Measurements from ENCODE around the gene ZNF678. TPM values are rescaled to one million over a fixed set of nuclear protein-coding genes. Genes with fewer than 3 reads are reported as not detected.

Gene ZNF678
- total and polyA plus RNA-seq, 2 of the 8 experiments (the other 6 are each of a cell fraction or from before 2014, with no cell fraction given), result 6.9 to 28.3 TPM

GRCh38 chr1:227546059-227546458, 17.3 kb upstream of the ZNF678 start:
- H3K14ac ChIP-seq (ENCODE audit: insufficient read length), result no peak overlapping the region
- H3K23me2 ChIP-seq (ENCODE audit: low read depth, low read length), result peaks cover 7% of the 10 kb centered on the region; the same call in 1 of the 2 replicates
- H4K5ac ChIP-seq (ENCODE audit: insufficient read length, low read depth, low read length), result no peak overlapping the region
- peaks cover 0 to 6% (median 0%) of the 10 kb centered on the region in 4 experiments; a peak in 2 of 7 replicates for H3K4me1 ChIP-seq (replicated peaks in 1 of 4; ENCODE audit: control insufficient read depth in 3 of 4, insufficient read depth in 4 of 4, low read length in 3 of 4)
- H3K4ac ChIP-seq (replicated peaks; ENCODE audit: insufficient read length, low read depth, low read length), result no peak overlapping the region
- no peaks in the 10 kb centered on the region for H3K79me2 ChIP-seq (ENCODE audit: control insufficient read depth in 1 of 2, insufficient read depth in 2 of 2, low read length in 2 of 2)
- DNase-seq (ENCODE audit: low read depth in 1 of 2, low spot score in 2 of 2) (no peak), FAIRE-seq (no peak)
- no peak overlapping the region for H2BK12ac ChIP-seq (ENCODE audit: low read depth, low read length)
- H3K27ac ChIP-seq (ENCODE audit: low read depth, low read length), result no peak overlapping the region
- POLR2A ChIA-PET (ENCODE audit: partially characterized antibody), result no interaction called here
- H2BK120ac ChIP-seq (replicated peaks; ENCODE audit: low read depth, low read length), result no peak overlapping the region
- H4K91ac ChIP-seq (replicated peaks; ENCODE audit: insufficient read length, low read length), result no peak overlapping the region
- WGBS, 2 experiments (ENCODE audit: extremely low coverage in 1 of 2, insufficient coverage in 1 of 2, insufficient read length in 1 of 2, insufficient replicate concordance in 2 of 2, low coverage in 1 of 2, low lambda C conversion rate in 2 of 2, missing lambda C conversion rate in 1 of 2), result 95% methylated on average over 5 of the region's 5 CpGs; no CpG with 5 or more reads in 1 of the 2 experiments
- H2BK15ac ChIP-seq (ENCODE audit: low read length), result no peak overlapping the region
- CTCF ChIA-PET (ENCODE audit: partially characterized antibody), result interaction anchor here (0.6 to 1.3 kb wide), 3 partner anchors 18 to 184 kb away, joined by 3 read pairs; partner anchors contain the start of gene ZNF678
- peaks cover 2 to 9% (median 8%) of the 10 kb centered on the region in 4 experiments; a peak in 6 of 7 replicates for H3K27me3 ChIP-seq (replicated peaks in 1 of 4; ENCODE audit: control insufficient read depth in 3 of 4, extremely low read depth in 1 of 4, insufficient read depth in 3 of 4, low read length in 3 of 4)
- no peaks in the 10 kb centered on the region for H3K36me3 ChIP-seq (ENCODE audit: control insufficient read depth in 2 of 4, insufficient read depth in 4 of 4, low read length in 3 of 4)
- H2BK5ac ChIP-seq (ENCODE audit: low read depth, low read length), result no peak overlapping the region
- 0 out of 2 replicates have a peak overlapping the region, but pooled peaks have one; percentile 13 for H2AK5ac ChIP-seq (ENCODE audit: low read depth, low read length)
- H3K4me2 ChIP-seq (ENCODE audit: insufficient read depth in 1 of 2, low read depth in 2 of 2, low read length in 2 of 2), result no peak overlapping the region
- H3K4me3 ChIP-seq (ENCODE audit: extremely low read depth in 1 of 4, insufficient read depth in 2 of 4, low read depth in 3 of 4, low read length in 4 of 4), result no peak overlapping the region
- no peak overlapping the region for H3K23ac ChIP-seq (ENCODE audit: insufficient read length)
- H3K56ac ChIP-seq (replicated peaks; ENCODE audit: insufficient read length, low read depth, low read length), result no peak overlapping the region
- no peaks in the 10 kb centered on the region for H3K79me1 ChIP-seq (ENCODE audit: low read depth, low read length)
- H3K9me3 ChIP-seq (ENCODE audit: insufficient read depth in 2 of 2, low read depth in 1 of 2, low read length in 1 of 2), result peaks cover 2 to 17% of the 10 kb centered on the region in 2 experiments; a peak in 2 of 4 replicates
- H4K20me1 ChIP-seq (replicated peaks in 1 of 2; ENCODE audit: control insufficient read depth in 1 of 2, insufficient read depth in 2 of 2, low read length in 2 of 2), result no peaks in the 10 kb centered on the region
- no peak overlapping the region for H2BK20ac ChIP-seq (ENCODE audit: low read length)
- no peak overlapping the region for H3K18ac ChIP-seq (ENCODE audit: extremely low read depth, low read length)
- no peak overlapping the region for H2AFZ ChIP-seq (ENCODE audit: low read length)
- H4K8ac ChIP-seq (ENCODE audit: extremely low read depth, insufficient read depth, low read length), result no peak overlapping the region; the same call in 1 of the 2 replicates
- no peak overlapping the region for H3K9ac ChIP-seq (replicated peaks in 1 of 4; ENCODE audit: extremely low read depth in 1 of 4, low read depth in 3 of 4, low read length in 3 of 4)
- TF ChIP-seq RBBP5 (IDR thresholded peaks at IDR 0.05; ENCODE audit: borderline replicate concordance, low read depth, low read length) (no peak), POLR2A (IDR thresholded peaks at IDR 0.05; ENCODE audit: control extremely low read depth in 1 of 2, low read depth in 2 of 2, low read length in 2 of 2) (no peak), RXRA (IDR thresholded peaks at IDR 0.05; ENCODE audit: insufficient read depth, low read depth, low read length) (no peak), ZNF274 (IDR thresholded peaks at IDR 0.05; ENCODE audit: borderline replicate concordance, extremely low read depth, low read length) (no peak), CHD2 (IDR thresholded peaks at IDR 0.05; ENCODE audit: low read length) (no peak), CHD1 (IDR thresholded peaks at IDR 0.05; ENCODE audit: low read depth, low read length) (no peak), RFX5 (IDR thresholded peaks at IDR 0.05; ENCODE audit: borderline replicate concordance, low read depth, low read length) (no peak), TCF12 (IDR thresholded peaks at IDR 0.05; ENCODE audit: low read depth, low read length) (no peak), CBX8 (IDR thresholded peaks at IDR 0.05; ENCODE audit: borderline replicate concordance, low read depth, low read length) (no peak), GABPA (IDR thresholded peaks at IDR 0.05; ENCODE audit: borderline replicate concordance, insufficient read depth, low read length) (no peak), CTCF (IDR thresholded peaks at IDR 0.05; ENCODE audit: control extremely low read depth in 1 of 3, insufficient read depth in 1 of 3, low read depth in 1 of 3, low read length in 3 of 3) (no peak), SP4 (IDR thresholded peaks at IDR 0.05; ENCODE audit: low read length) (no peak)

All from H1 (cell line).